Measurements from ENCODE around the gene MEMO1.
"Not testable (repeated sequence)": the region's sequence is repeated elsewhere in the genome, so short reads cannot be mapped to it uniquely, and the experiment has no call there.

Gene MEMO1

GRCh38 chr2:31958140-31958717 lies 52.6 kb downstream of the MEMO1 start:
- in situ Hi-C loops (cut with HindIII; ENCODE audit: low sequenced_read_pairs): no loop called here

GRCh38 chr2:31957354-31958139 lies 53.3 kb downstream of the MEMO1 start:
- in situ Hi-C loops (cut with HindIII; ENCODE audit: low sequenced_read_pairs): no loop called here

GRCh38 chr2:31956934-31957333 lies 53.9 kb downstream of the MEMO1 start:
- in situ Hi-C loops (cut with HindIII; ENCODE audit: low sequenced_read_pairs): not testable (repeated sequence)

GRCh38 chr2:31956312-31956711 lies 54.5 kb downstream of the MEMO1 start:
- in situ Hi-C loops (cut with HindIII; ENCODE audit: low sequenced_read_pairs): no loop called here

GRCh38 chr2:31953095-31953494 lies 57.7 kb downstream of the MEMO1 start:
- in situ Hi-C loops (cut with HindIII; ENCODE audit: low sequenced_read_pairs): not testable (repeated sequence)

GRCh38 chr2:31950946-31951562 lies 59.8 kb downstream of the MEMO1 start:
- in situ Hi-C loops (cut with HindIII; ENCODE audit: low sequenced_read_pairs): no loop called here

- in situ Hi-C loops (cut with HindIII; ENCODE audit: low sequenced_read_pairs): no loop called here
These were observed 62.9 kb downstream of the MEMO1 start for GRCh38 chr2:31947871-31948270.

GRCh38 chr2:31946838-31947237 lies 64.0 kb downstream of the MEMO1 start:
- in situ Hi-C loops (cut with HindIII; ENCODE audit: low sequenced_read_pairs): no loop called here

- in situ Hi-C loops (cut with HindIII; ENCODE audit: low sequenced_read_pairs): no loop called here
These were observed 65.3 kb downstream of the MEMO1 start for GRCh38 chr2:31945572-31945935.

GRCh38 chr2:31944828-31945571 lies 65.8 kb downstream of the MEMO1 start:
- in situ Hi-C loops (cut with HindIII; ENCODE audit: low sequenced_read_pairs): no loop called here

GRCh38 chr2:31943636-31944225 lies 67.1 kb downstream of the MEMO1 start:
- in situ Hi-C loops (cut with HindIII; ENCODE audit: low sequenced_read_pairs): no loop called here

- in situ Hi-C loops (cut with HindIII; ENCODE audit: low sequenced_read_pairs): no loop called here
These were observed 69.9 kb downstream of the MEMO1 start for GRCh38 chr2:31940920-31941319.

GRCh38 chr2:31937741-31938140 lies 73.1 kb downstream of the MEMO1 start:
- in situ Hi-C loops (cut with HindIII; ENCODE audit: low sequenced_read_pairs): no loop called here

GRCh38 chr2:31935370-31935769 lies 75.4 kb downstream of the MEMO1 start:
- in situ Hi-C loops (cut with HindIII; ENCODE audit: low sequenced_read_pairs): no loop called here

GRCh38 chr2:31933066-31933465 lies 77.7 kb downstream of the MEMO1 start:
- in situ Hi-C loops (cut with HindIII; ENCODE audit: low sequenced_read_pairs): no loop called here

- in situ Hi-C loops (cut with HindIII; ENCODE audit: low sequenced_read_pairs): no loop called here
These were observed 78.2 kb downstream of the MEMO1 start for GRCh38 chr2:31932589-31932988.

GRCh38 chr2:31931916-31932315 lies 78.9 kb downstream of the MEMO1 start:
- in situ Hi-C loops (cut with HindIII; ENCODE audit: low sequenced_read_pairs): no loop called here

- in situ Hi-C loops (cut with HindIII; ENCODE audit: low sequenced_read_pairs): no loop called here
These were observed 85.3 kb downstream of the MEMO1 start for GRCh38 chr2:31925517-31925916.

- in situ Hi-C loops (cut with HindIII; ENCODE audit: low sequenced_read_pairs): no loop called here
These were observed 87.1 kb downstream of the MEMO1 start for GRCh38 chr2:31923662-31924061.

GRCh38 chr2:31922542-31923408 lies 88.0 kb downstream of the MEMO1 start:
- in situ Hi-C loops (cut with HindIII; ENCODE audit: low sequenced_read_pairs): no loop called here
